Epidermal melanocyte (primary cell): Measurements from ENCODE around the gene RUSF1.
"Not testable (repeated sequence)": the region's sequence is repeated elsewhere in the genome, so short reads cannot be mapped to it uniquely, and the experiment has no call there.

Experiments
- DNase-seq: peaks from one replicate; pipeline ENCODE4 v3.0.0; 2011; ENCODE audit warnings: low spot score; ENCODE audit not compliant: insufficient read length

Gene RUSF1

GRCh38 chr16:31453255-31454204, 54.7 kb downstream of the RUSF1 start:
- DNase-seq = no peak

- peak; percentile 49 for DNase-seq
These were observed 55.5 kb downstream of the RUSF1 start for GRCh38 chr16:31452631-31453106.

GRCh38 chr16:31451681-31452351, 56.4 kb downstream of the RUSF1 start:
- DNase-seq = peak; percentile 68

- DNase-seq = no peak
These were observed 57.0 kb downstream of the RUSF1 start for GRCh38 chr16:31451201-31451600.

GRCh38 chr16:31445931-31446330, 62.3 kb downstream of the RUSF1 start:
- DNase-seq = not testable (repeated sequence)

GRCh38 chr16:31441956-31442355, 66.2 kb downstream of the RUSF1 start:
- no peak for DNase-seq

GRCh38 chr16:31440516-31441184, 67.5 kb downstream of the RUSF1 start:
- no peak for DNase-seq

GRCh38 chr16:31439519-31439918, 68.7 kb downstream of the RUSF1 start:
- no peak for DNase-seq
